AG09319 (cell line): ENCODE results near the gene IGLL1.
"Not testable (repeated sequence)": the region's sequence is repeated elsewhere in the genome, so short reads cannot be mapped to it uniquely, and the experiment has no call there.

ENCODE experiments used
- DNase-seq: peaks from one replicate; pipeline ENCODE4 v3.0.0-alpha.2; 2010; ENCODE audit warnings: low read depth; ENCODE audit errors: extremely low read depth
- TF ChIP-seq, protein P1 (sequence below): IDR thresholded peaks from 2 replicates; pipeline ENCODE4 v1.5.1; 2011; ENCODE audit warnings: low read depth, mild to moderate bottlenecking, inconsistent platforms, low read length, moderate library complexity

IGLL1 gene

GRCh38 chr22:23548501-23549197 lies 31.4 kb downstream of the IGLL1 start:
- DNase-seq, result no peak
- TF ChIP-seq, protein P1, sequence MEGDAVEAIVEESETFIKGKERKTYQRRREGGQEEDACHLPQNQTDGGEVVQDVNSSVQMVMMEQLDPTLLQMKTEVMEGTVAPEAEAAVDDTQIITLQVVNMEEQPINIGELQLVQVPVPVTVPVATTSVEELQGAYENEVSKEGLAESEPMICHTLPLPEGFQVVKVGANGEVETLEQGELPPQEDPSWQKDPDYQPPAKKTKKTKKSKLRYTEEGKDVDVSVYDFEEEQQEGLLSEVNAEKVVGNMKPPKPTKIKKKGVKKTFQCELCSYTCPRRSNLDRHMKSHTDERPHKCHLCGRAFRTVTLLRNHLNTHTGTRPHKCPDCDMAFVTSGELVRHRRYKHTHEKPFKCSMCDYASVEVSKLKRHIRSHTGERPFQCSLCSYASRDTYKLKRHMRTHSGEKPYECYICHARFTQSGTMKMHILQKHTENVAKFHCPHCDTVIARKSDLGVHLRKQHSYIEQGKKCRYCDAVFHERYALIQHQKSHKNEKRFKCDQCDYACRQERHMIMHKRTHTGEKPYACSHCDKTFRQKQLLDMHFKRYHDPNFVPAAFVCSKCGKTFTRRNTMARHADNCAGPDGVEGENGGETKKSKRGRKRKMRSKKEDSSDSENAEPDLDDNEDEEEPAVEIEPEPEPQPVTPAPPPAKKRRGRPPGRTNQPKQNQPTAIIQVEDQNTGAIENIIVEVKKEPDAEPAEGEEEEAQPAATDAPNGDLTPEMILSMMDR, result no peak

DNA sequence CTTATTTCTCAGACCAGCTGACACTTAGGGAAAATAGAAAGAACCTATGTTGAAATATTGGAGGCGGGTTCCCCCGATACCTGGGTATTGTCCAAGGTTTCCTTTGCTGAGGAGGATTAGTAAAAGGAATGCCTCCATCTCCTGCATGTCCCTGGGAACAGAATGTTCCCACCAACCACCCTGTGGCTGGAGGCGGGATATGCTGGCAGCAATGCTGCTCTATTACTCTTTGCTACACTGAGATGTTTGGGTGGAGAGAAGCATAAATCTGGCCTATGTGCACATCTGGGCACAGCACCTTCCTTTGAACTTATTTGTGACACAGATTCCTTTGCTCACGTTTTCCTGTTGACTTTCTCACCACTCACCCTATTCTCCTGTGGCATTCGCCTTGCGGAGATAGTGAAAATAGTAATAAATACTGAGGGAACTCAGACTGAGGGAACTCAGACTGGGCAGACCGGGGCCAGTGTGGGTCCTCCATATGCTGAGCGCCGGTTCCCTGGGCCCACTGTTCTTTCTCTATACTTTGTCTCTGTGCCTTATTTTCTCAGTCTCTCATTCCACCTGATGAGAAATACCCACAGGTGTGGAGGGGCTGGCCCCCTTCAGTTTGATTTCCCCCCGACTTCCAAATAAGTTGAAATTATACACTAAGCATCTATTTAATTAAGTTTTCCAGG lies 32.1 kb downstream of the IGLL1 start:
- DNase-seq, result no peak
- TF ChIP-seq, protein P1, result no peak

- DNase-seq, result not testable (repeated sequence)
Observed at GRCh38 chr22:23547382-23547781, 32.7 kb downstream of the IGLL1 start.

GRCh38 chr22:23544852-23545251 lies 35.2 kb downstream of the IGLL1 start:
- TF ChIP-seq, protein P1, result no peak
- no peak for DNase-seq

GRCh38 chr22:23543506-23544000 lies 36.5 kb downstream of the IGLL1 start:
- DNase-seq, result not testable (repeated sequence)

- TF ChIP-seq, protein P1, result no peak
- no peak for DNase-seq
Observed at GRCh38 chr22:23542933-23543332, 37.2 kb downstream of the IGLL1 start.

DNA sequence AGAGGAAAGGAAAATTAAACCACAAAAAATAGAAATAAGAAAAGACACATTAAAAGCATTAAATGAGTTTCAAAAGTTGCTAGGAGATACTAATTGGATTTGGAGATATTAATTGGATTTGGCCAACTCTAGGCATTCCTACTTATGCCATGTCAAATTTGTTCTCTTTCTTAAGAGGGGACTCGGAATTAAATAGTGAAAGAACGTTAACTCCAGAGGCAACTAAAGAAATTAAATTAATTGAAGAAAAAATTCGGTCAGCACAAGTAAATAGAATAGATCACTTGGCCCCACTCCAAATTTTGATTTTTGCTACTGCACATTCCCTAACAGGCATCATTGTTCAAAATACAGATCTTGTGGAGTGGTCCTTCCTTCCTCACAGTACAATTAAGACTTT lies 37.7 kb downstream of the IGLL1 start:
- not testable (repeated sequence) for DNase-seq

GRCh38 chr22:23541849-23542281 lies 38.2 kb downstream of the IGLL1 start:
- not testable (repeated sequence) for DNase-seq
- TF ChIP-seq, protein P1, result peak; percentile 52

GRCh38 chr22:23540837-23541236 lies 39.3 kb downstream of the IGLL1 start:
- DNase-seq, result not testable (repeated sequence)

GRCh38 chr22:23539839-23540198 lies 40.3 kb downstream of the IGLL1 start:
- not testable (repeated sequence) for DNase-seq
